SK-N-SH treated with all-trans-retinoic acid at 6 μM for 48 hours (cell line): Measurements from ENCODE around the gene CEP63.

Source experiments
- ARNTL ChIP-seq: fragments of 450-650 bp; formaldehyde crosslinking; IDR thresholded peaks from 2 replicates; pipeline ENCODE4 v1.5.0; 2020; ENCODE audit warnings: low read depth, mild to moderate bottlenecking, moderate library complexity, borderline replicate concordance
- BACH2 ChIP-seq: fragments of 250-450 bp; sonication (Bioruptor Pico); IDR thresholded peaks from 2 replicates; pipeline ENCODE4 v1.9.0; 2021; ENCODE audit warnings: mild to moderate bottlenecking, borderline replicate concordance
- ISL1 ChIP-seq: fragments of 250-450 bp; sonication (Bioruptor Pico); IDR thresholded peaks from 2 replicates; pipeline ENCODE4 v2.1.2; 2022; ENCODE audit warnings: mild to moderate bottlenecking, moderate library complexity
- OSR1 ChIP-seq: fragments of 250-450 bp; sonication (Bioruptor Pico); IDR thresholded peaks from 2 replicates; pipeline ENCODE4 v1.8.0; 2022; ENCODE audit warnings: moderate library complexity, mild to moderate bottlenecking, inconsistent platforms
- PPARA ChIP-seq: fragments of 250-450 bp; sonication (Bioruptor Pico); IDR thresholded peaks from 2 replicates; pipeline ENCODE4 v1.5.0; 2020; ENCODE audit warnings: mild to moderate bottlenecking, borderline replicate concordance
- RARB ChIP-seq: fragments of 250-450 bp; sonication (Bioruptor Pico); IDR thresholded peaks from 2 replicates; pipeline ENCODE4 v1.8.0; 2021; ENCODE audit warnings: mild to moderate bottlenecking, moderate library complexity
- SNAI2 ChIP-seq: fragments of 250-450 bp; sonication (Bioruptor Pico); IDR thresholded peaks from 2 replicates; pipeline ENCODE4 v1.5.0; 2020; ENCODE audit warnings: mild to moderate bottlenecking, moderate library complexity
- ZFP3 ChIP-seq: fragments of 250-450 bp; sonication (Bioruptor Pico); IDR thresholded peaks from 2 replicates; pipeline ENCODE4 v1.5.0; 2020; ENCODE audit warnings: mild to moderate bottlenecking, moderate library complexity
- ZNF565 ChIP-seq: fragments of 450-650 bp; formaldehyde crosslinking; conservative IDR thresholded peaks from 2 replicates; pipeline ENCODE4 v1.5.0; 2020; ENCODE audit warnings: low read depth, mild to moderate bottlenecking, moderate library complexity
- ZNF70 ChIP-seq: fragments of 450-650 bp; formaldehyde crosslinking; IDR thresholded peaks from 2 replicates; pipeline ENCODE4 v1.5.0; 2020; ENCODE audit warnings: mild to moderate bottlenecking, moderate library complexity
- ZNF8 ChIP-seq: fragments of 450-650 bp; formaldehyde crosslinking; IDR thresholded peaks from 2 replicates; pipeline ENCODE4 v1.5.0; 2020; ENCODE audit warnings: mild to moderate bottlenecking, moderate library complexity

DNA sequence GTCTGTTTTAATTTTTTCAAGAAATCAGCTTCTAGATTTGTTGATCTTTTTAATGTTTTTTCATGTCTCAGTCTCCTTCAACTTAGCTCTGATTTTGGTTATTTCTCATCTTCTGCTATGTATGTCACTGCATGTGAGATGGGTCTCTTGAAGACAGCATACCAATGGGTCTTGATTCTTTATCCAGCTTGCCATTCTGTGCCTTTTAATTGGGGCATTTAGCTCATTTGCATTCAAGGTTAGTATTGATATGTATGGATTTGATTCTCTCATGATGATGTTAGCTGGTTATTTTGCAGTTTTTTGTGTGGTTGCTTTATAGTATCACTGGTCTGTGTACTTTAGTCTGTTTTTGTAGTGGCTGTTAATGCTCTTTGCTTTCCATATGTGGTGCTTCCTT, 39.4 kb downstream of the CEP63 start:
- TF ChIP-seq ISL1 (CRISPR knock-in tag) (no peak), BACH2 (no peak), ZFP3 (CRISPR knock-in tag) (no peak), PPARA (no peak), ARNTL (CRISPR knock-in tag) (no peak), ZNF8 (CRISPR knock-in tag) (no peak), RARB (CRISPR knock-in tag) (no peak), OSR1 (CRISPR knock-in tag) (no peak), ZNF565 (CRISPR knock-in tag) (no peak), SNAI2 (no peak), ZNF70 (no peak)
